AG09309 (cell line): ENCODE results near the gene C1orf198.

Experiments used
- DNase-seq: peaks from one replicate; pipeline ENCODE4 v3.0.0-alpha.2; 2010; ENCODE audit warnings: low read depth
- H3K4me3 ChIP-seq: 2 replicates; pipeline ENCODE4 v1.5.1; 2011; ENCODE audit warnings: mild to moderate bottlenecking, low read depth, low read length, moderate library complexity; ENCODE audit not compliant: control insufficient read depth
- CTCF ChIP-seq: IDR thresholded peaks from 2 replicates; pipeline ENCODE4 v1.5.1; 2011; ENCODE audit warnings: mild to moderate bottlenecking, low read depth, low read length, inconsistent platforms; ENCODE audit not compliant: insufficient read depth, control insufficient read depth; ENCODE audit errors: missing control alignments

C1orf198 gene

GRCh38 chr1:230900984-230901383 lies 32.7 kb upstream of the C1orf198 start:
- DNase-seq = no peak
- TF ChIP-seq CTCF = no peak
- H3K4me3 ChIP-seq = no peak overlapping the region

GRCh38 chr1:230899841-230900251 lies 31.5 kb upstream of the C1orf198 start:
- TF ChIP-seq CTCF = no peak
- H3K4me3 ChIP-seq = no peak overlapping the region
- peak; percentile 94 for DNase-seq

- no peak for TF ChIP-seq CTCF
- H3K4me3 ChIP-seq = no peak overlapping the region
- DNase-seq = no peak
Measured at GRCh38 chr1:230898748-230899147, 30.4 kb upstream of the C1orf198 start.

- DNase-seq = no peak
- no peak for TF ChIP-seq CTCF
- H3K4me3 ChIP-seq = no peak overlapping the region
Measured at GRCh38 chr1:230898144-230898543, 29.8 kb upstream of the C1orf198 start.

- no peak for DNase-seq
- H3K4me3 ChIP-seq = no peak overlapping the region
- no peak for TF ChIP-seq CTCF
Measured at GRCh38 chr1:230896779-230897178, 28.5 kb upstream of the C1orf198 start.

GRCh38 chr1:230895452-230895851 lies 27.1 kb upstream of the C1orf198 start:
- no peak overlapping the region for H3K4me3 ChIP-seq
- no peak for DNase-seq
- no peak for TF ChIP-seq CTCF

GRCh38 chr1:230894664-230895063 lies 26.3 kb upstream of the C1orf198 start:
- TF ChIP-seq CTCF = no peak
- no peak for DNase-seq
- H3K4me3 ChIP-seq = no peak overlapping the region
